ENCODE measurements around the gene DCAF15.

DCAF15 gene, protein sequence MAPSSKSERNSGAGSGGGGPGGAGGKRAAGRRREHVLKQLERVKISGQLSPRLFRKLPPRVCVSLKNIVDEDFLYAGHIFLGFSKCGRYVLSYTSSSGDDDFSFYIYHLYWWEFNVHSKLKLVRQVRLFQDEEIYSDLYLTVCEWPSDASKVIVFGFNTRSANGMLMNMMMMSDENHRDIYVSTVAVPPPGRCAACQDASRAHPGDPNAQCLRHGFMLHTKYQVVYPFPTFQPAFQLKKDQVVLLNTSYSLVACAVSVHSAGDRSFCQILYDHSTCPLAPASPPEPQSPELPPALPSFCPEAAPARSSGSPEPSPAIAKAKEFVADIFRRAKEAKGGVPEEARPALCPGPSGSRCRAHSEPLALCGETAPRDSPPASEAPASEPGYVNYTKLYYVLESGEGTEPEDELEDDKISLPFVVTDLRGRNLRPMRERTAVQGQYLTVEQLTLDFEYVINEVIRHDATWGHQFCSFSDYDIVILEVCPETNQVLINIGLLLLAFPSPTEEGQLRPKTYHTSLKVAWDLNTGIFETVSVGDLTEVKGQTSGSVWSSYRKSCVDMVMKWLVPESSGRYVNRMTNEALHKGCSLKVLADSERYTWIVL

DNA sequence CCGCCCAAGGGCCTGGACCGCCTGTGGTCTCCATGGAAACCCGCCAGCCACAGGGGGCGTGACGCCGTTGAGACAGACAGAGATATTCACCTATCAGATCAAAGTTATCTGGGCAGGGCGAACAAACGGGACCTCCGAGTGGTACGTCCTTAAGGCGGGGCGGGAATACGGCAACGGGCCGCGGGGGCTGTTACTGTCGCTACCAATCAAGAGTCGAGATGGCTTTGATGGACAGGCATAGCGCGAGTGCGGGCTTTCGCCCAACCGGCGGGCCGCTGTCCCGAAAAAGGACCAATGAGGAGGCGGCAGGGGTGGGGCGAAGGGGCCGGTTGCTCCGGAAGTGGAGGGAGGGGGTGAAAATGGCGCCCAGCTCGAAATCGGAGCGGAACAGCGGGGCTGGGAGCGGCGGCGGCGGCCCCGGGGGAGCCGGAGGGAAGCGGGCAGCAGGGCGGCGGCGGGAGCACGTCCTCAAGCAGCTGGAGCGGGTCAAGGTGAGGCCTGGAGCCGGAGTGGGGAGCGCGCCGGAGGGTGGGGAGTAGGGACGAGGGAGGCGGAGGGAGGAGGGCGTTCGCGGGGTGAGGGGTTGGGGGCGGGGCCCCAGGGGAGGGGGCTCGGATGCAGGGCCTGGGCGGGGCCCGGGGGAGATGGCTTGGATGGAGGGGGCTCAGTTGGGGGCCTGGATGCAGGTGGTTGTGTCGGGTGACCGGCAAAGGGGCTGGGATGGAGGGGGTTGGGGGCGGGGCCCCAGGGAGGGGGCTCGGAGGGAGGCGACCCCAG, at the start of gene DCAF15:
Gene DCAF15, plus strand, starts transcription at position 356 of the 777 bp plus-strand sequence. Its CDS starts 4 bp downstream, at position 360.
- peak; percentile 100 for DNase-seq (ENCODE audit: low spot score)
- TF ChIP-seq, protein P1, sequence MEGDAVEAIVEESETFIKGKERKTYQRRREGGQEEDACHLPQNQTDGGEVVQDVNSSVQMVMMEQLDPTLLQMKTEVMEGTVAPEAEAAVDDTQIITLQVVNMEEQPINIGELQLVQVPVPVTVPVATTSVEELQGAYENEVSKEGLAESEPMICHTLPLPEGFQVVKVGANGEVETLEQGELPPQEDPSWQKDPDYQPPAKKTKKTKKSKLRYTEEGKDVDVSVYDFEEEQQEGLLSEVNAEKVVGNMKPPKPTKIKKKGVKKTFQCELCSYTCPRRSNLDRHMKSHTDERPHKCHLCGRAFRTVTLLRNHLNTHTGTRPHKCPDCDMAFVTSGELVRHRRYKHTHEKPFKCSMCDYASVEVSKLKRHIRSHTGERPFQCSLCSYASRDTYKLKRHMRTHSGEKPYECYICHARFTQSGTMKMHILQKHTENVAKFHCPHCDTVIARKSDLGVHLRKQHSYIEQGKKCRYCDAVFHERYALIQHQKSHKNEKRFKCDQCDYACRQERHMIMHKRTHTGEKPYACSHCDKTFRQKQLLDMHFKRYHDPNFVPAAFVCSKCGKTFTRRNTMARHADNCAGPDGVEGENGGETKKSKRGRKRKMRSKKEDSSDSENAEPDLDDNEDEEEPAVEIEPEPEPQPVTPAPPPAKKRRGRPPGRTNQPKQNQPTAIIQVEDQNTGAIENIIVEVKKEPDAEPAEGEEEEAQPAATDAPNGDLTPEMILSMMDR (IDR thresholded peaks at IDR 0.05; ENCODE audit: borderline replicate concordance, control extremely low read depth, extremely low read depth, insufficient read depth, missing control alignments): no peak
- in situ Hi-C loops (cut with MboI; ENCODE audit: low sequenced_read_pairs, unreplicated experiment): no loop called here

DNA sequence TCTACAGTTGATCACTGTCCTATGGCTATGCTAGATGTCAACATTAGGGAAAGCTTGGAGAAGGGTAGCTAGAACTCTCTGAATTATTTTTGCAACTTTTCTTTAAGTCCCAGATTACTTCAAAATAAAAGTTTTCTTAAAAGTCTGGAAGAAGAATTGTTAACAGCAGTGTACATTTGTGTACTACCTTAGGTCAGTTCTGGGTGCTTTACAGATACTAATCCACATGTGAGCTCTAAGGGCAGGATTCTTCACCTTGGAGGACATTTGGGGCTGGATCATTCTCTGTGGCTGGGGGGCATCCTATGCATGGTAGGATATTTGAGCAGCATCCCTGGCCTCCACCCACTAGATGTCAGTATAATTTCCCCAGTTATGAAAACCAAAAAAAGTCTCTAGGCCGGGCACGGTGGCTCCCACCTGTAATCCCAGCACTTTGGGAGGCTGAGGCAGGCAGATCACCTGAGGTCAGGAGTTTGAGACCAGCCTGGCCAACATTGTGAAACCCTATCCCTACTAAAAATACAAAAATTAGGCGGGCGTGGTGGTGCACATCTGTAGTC, 49.2 kb upstream of the DCAF15 start:
- in situ Hi-C loops (cut with MboI; ENCODE audit: low sequenced_read_pairs, unreplicated experiment): no loop called here
- peak; percentile 50 for DNase-seq (ENCODE audit: low spot score)

DNA sequence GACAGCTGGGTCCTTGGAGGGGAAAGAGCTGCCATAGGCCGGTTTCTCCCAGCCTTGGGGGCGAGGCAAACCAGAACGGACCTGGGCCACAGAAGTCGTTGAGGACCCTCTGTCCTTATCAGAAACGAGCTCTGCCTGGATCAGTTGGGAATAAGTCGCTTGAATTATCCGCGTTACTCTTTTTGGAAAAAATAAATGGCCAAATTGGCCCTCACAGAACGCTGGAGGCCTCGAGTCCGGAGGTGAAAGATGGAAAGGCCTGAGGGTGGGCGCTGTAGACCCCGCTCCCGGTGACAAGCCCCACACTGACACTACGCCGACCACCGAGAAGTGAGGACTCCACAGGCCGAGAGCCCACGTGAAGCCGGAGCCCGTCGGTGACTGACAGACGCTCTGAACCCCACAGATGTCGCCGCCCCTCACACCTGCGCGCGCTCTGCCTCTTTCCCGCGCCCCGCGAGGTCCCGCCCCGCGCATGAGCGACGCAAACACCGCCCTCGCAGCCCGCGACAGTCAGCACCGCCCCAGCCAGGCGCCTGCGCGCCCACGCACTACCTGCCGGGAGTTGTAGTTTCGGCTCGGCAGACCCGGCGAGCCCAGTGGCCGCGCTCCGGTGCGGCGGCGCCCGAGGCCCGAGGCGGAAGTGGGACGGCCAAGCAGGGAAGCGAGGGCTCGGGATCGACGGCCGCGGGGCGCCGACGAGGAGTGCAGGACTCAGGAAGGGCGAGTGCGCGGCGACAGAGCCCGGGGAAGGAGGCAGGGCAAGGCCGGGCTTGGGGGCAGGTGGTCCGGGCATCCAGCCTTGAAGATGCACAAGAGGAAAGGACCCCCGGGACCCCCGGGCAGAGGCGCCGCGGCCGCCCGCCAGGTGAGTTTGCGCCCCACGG, 46.4 kb upstream of the DCAF15 start, which contains the start of the genes BRME1 and CC2D1A:
Gene BRME1, minus strand, starts transcription at position 484 of the 887 bp plus-strand sequence. CDS start 1,225 bp downstream, outside the sequence.
Gene CC2D1A, plus strand, starts transcription at position 568 of the 887 bp plus-strand sequence. Its CDS starts 241 bp downstream, at position 809.
- peak; percentile 99 for DNase-seq (ENCODE audit: low spot score)
- in situ Hi-C loops (cut with MboI; ENCODE audit: low sequenced_read_pairs, unreplicated experiment): no loop called here
- TF ChIP-seq, protein P1 (IDR thresholded peaks at IDR 0.05; ENCODE audit: borderline replicate concordance, control extremely low read depth, extremely low read depth, insufficient read depth, missing control alignments): no peak

More for the DNA sequence above, 49.2 kb upstream of the DCAF15 start:
- TF ChIP-seq, protein P1 (IDR thresholded peaks at IDR 0.05; ENCODE audit: borderline replicate concordance, control extremely low read depth, extremely low read depth, insufficient read depth, missing control alignments): peak; percentile 22

DNA sequence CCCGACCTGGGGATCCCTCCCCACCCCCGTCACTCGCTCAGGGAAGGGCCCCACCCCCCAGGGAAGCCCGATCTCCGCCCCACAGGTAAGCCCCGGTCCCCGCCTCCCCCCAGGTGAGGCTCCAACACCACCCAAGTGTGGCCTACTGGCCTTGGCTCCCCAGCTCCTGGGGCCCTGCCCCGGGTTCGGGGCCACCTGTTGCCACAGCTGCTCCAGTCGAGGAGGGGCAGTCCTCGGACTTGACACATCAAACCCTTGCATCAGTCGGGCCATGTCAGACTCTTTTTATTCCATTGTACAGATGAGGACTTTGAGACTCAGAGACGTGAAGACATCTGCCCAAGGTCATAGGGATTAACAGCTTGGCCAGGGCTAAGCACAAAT, 45.8 kb upstream of the DCAF15 start:
- TF ChIP-seq, protein P1 (IDR thresholded peaks at IDR 0.05; ENCODE audit: borderline replicate concordance, control extremely low read depth, extremely low read depth, insufficient read depth, missing control alignments): no peak
- no peak for DNase-seq (ENCODE audit: low spot score)
- in situ Hi-C loops (cut with MboI; ENCODE audit: low sequenced_read_pairs, unreplicated experiment): no loop called here

DNA sequence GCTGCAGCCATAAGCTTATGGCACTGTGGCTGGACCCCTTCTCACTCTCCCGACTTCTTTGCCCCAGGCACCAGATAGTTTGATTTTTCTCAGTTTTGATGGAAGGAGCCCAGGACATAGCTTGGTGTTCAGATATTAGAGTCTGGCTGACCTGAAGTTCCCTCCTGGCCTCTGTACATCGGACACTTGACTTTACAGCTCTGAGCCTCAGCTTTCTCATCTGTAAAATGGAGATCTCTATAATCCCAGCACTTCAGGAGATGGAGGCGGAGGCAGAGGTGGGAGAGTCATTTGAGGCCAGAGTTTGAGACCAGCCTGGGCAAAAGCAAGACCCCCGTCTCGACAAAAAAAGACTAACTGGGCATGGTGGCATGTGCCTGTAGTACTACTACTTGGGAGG, 45.4 kb upstream of the DCAF15 start:
- in situ Hi-C loops (cut with MboI; ENCODE audit: low sequenced_read_pairs, unreplicated experiment): no loop called here

More for the DNA sequence above, 45.4 kb upstream of the DCAF15 start:
- TF ChIP-seq, protein P1 (IDR thresholded peaks at IDR 0.05; ENCODE audit: borderline replicate concordance, control extremely low read depth, extremely low read depth, insufficient read depth, missing control alignments): no peak
- no peak for DNase-seq (ENCODE audit: low spot score)
